Prostate gland (tissue), 2 donors: ENCODE measurements around the gene ATAD1.

ENCODE experiments used
- CTCF ChIP-seq, 4 experiments: fragments of 200-600 bp in 2 of 4; fragments of 450-650 bp in 2 of 4; sonication (generic) in 2 of 4; IDR thresholded peaks; 1 replicate in 3 of 4; 2 replicates in 1 of 4; pipeline ENCODE4 v1.5.1; 2016 to 2019; ENCODE audit warnings: antibody characterized with exemption in 4 of 4, mild to moderate bottlenecking in 2 of 4, moderate library complexity in 2 of 4
- POLR2A ChIP-seq: fragments of 450-650 bp; IDR thresholded peaks from one replicate; pipeline ENCODE4 v1.6.1; 2016; ENCODE audit warnings: antibody characterized with exemption, mild to moderate bottlenecking
- POLR2AphosphoS5 ChIP-seq: sonication (generic); formaldehyde crosslinking; IDR thresholded peaks from one replicate; pipeline ENCODE4 v1.6.1; 2017; ENCODE audit warnings: antibody characterized with exemption

- TF ChIP-seq CTCF (IDR thresholded peaks at IDR 0.05) (no peak), POLR2A (no peak), POLR2AphosphoS5 (no peak)
These were observed 94.5 kb downstream of the ATAD1 start for GRCh38 chr10:87723500-87723899.
